ENCODE results near the gene CAMTA1. TPM values are rescaled to one million over a fixed set of nuclear protein-coding genes. Genes with fewer than 3 reads are reported as not detected.

CAMTA1 gene
- polyA plus RNA-seq, 1 donor (not counting 4 experiments of a cell fraction or from before 2014, with no cell fraction given), result 51.4 TPM

GRCh38 chr1:6970221-6970620 is 185.0 kb downstream of the CAMTA1 start:
- H3K27me3 ChIP-seq (ENCODE audit: control insufficient read depth, extremely low read depth, insufficient read depth, low read length), result peaks cover 30% of the 10 kb centered on the region
- H4K20me1 ChIP-seq (ENCODE audit: control insufficient read depth, extremely low read depth, insufficient read depth, low read length), result no peaks in the 10 kb centered on the region
- TF ChIP-seq CTCF (optimal IDR thresholded peaks at IDR 0.05 in 1 of 3, IDR thresholded peaks at IDR 0.05 in 1 of 3, conservative IDR thresholded peaks at IDR 0.05 in 1 of 3; ENCODE audit: extremely low read depth in 1 of 3, insufficient read depth in 2 of 3, low read length in 3 of 3) (no peak), EZH2 (IDR thresholded peaks at IDR 0.05; ENCODE audit: low read length) (no peak)
- H3K9me3 ChIP-seq (ENCODE audit: control insufficient read depth, low read depth, low read length), result no peaks in the 10 kb centered on the region
- no peaks in the 10 kb centered on the region for H3K36me3 ChIP-seq (ENCODE audit: control insufficient read depth in 2 of 2, extremely low read depth in 1 of 2, insufficient read depth in 2 of 2, low read length in 2 of 2)
- no peak overlapping the region for H3K4me2 ChIP-seq (ENCODE audit: control insufficient read depth, extremely low read depth, insufficient read depth, low read depth, low read length)
- no peak overlapping the region for H3K9ac ChIP-seq (ENCODE audit: control insufficient read depth, extremely low read depth, insufficient read depth, low read length)
- no peaks in the 10 kb centered on the region for H3K79me2 ChIP-seq (ENCODE audit: control insufficient read depth, insufficient read depth, low read length)
- no peak overlapping the region for H3K4me3 ChIP-seq (ENCODE audit: control insufficient read depth in 2 of 3, extremely low read depth in 1 of 3, insufficient read depth in 2 of 3, low read depth in 1 of 3, low read length in 3 of 3)
- no peak for DNase-seq (ENCODE audit: low read depth, low spot score)
- no peak for FAIRE-seq
- dilution Hi-C loops (cut with MboI; ENCODE audit: extremely low pct_ligation_motif_present, low sequenced_read_pairs), result no loop called here
- no peak overlapping the region for H2AFZ ChIP-seq (ENCODE audit: control insufficient read depth, low read length)
- H3K4me1 ChIP-seq (ENCODE audit: control insufficient read depth, extremely low read depth, insufficient read depth, low read length), result peaks cover 8% of the 10 kb centered on the region
- no peaks in the 10 kb centered on the region for H3K9me1 ChIP-seq (ENCODE audit: control insufficient read depth, extremely low read depth, insufficient read depth, low read length)
- no peak overlapping the region for H3K27ac ChIP-seq (ENCODE audit: control insufficient read depth, insufficient read depth, low read length)

GRCh38 chr1:6971048-6971447 is 185.8 kb downstream of the CAMTA1 start:
- DNase-seq (ENCODE audit: low read depth, low spot score) (no peak), FAIRE-seq (no peak)
- peaks cover 21% of the 10 kb centered on the region for H3K27me3 ChIP-seq (ENCODE audit: control insufficient read depth, extremely low read depth, insufficient read depth, low read length)
- H3K4me3 ChIP-seq (ENCODE audit: control insufficient read depth in 2 of 3, extremely low read depth in 1 of 3, insufficient read depth in 2 of 3, low read depth in 1 of 3, low read length in 3 of 3), result no peak overlapping the region
- H3K36me3 ChIP-seq (ENCODE audit: control insufficient read depth in 2 of 2, extremely low read depth in 1 of 2, insufficient read depth in 2 of 2, low read length in 2 of 2), result no peaks in the 10 kb centered on the region
- H3K27ac ChIP-seq (ENCODE audit: control insufficient read depth, insufficient read depth, low read length), result no peak overlapping the region
- peaks cover 8% of the 10 kb centered on the region for H3K4me1 ChIP-seq (ENCODE audit: control insufficient read depth, extremely low read depth, insufficient read depth, low read length)
- H3K79me2 ChIP-seq (ENCODE audit: control insufficient read depth, insufficient read depth, low read length), result no peaks in the 10 kb centered on the region
- TF ChIP-seq EZH2 (IDR thresholded peaks at IDR 0.05; ENCODE audit: low read length) (no peak), CTCF (optimal IDR thresholded peaks at IDR 0.05 in 1 of 3, IDR thresholded peaks at IDR 0.05 in 1 of 3, conservative IDR thresholded peaks at IDR 0.05 in 1 of 3; ENCODE audit: extremely low read depth in 1 of 3, insufficient read depth in 2 of 3, low read length in 3 of 3) (no peak)
- dilution Hi-C loops (cut with MboI; ENCODE audit: extremely low pct_ligation_motif_present, low sequenced_read_pairs), result no loop called here
- no peak overlapping the region for H2AFZ ChIP-seq (ENCODE audit: control insufficient read depth, low read length)
- H3K9me1 ChIP-seq (ENCODE audit: control insufficient read depth, extremely low read depth, insufficient read depth, low read length), result no peaks in the 10 kb centered on the region
- no peak overlapping the region for H3K4me2 ChIP-seq (ENCODE audit: control insufficient read depth, extremely low read depth, insufficient read depth, low read depth, low read length)
- no peaks in the 10 kb centered on the region for H3K9me3 ChIP-seq (ENCODE audit: control insufficient read depth, low read depth, low read length)
- H4K20me1 ChIP-seq (ENCODE audit: control insufficient read depth, extremely low read depth, insufficient read depth, low read length), result no peaks in the 10 kb centered on the region
- H3K9ac ChIP-seq (ENCODE audit: control insufficient read depth, extremely low read depth, insufficient read depth, low read length), result no peak overlapping the region

Data from keratinocyte (primary cell).